ENCODE results near the gene REELD1. TPM values are rescaled to one million over a fixed set of nuclear protein-coding genes. Genes with fewer than 3 reads are reported as not detected.

REELD1 gene
- total and polyA plus RNA-seq, 2 of the 4 experiments (the other 2 are of a cell fraction), result not detected

- H3K9ac ChIP-seq (ENCODE audit: low read depth, low read length), result no peak overlapping the region
- no peak overlapping the region for H2BK20ac ChIP-seq (ENCODE audit: low read depth, low read length)
- TF ChIP-seq POLR2A (IDR thresholded peaks at IDR 0.05; ENCODE audit: low read depth, low read length) (no peak), RCOR1 (IDR thresholded peaks at IDR 0.05; ENCODE audit: insufficient replicate concordance, low read length) (no peak), ELK1 (IDR thresholded peaks at IDR 0.05; ENCODE audit: borderline replicate concordance, low read depth, low read length) (no peak), FOS (IDR thresholded peaks at IDR 0.05; ENCODE audit: low read depth, low read length) (no peak), RAD21 (IDR thresholded peaks at IDR 0.05; ENCODE audit: low read length) (no peak), CEBPB (IDR thresholded peaks at IDR 0.05; ENCODE audit: low read depth, low read length) (no peak), CTCF (conservative IDR thresholded peaks at IDR 0.05; ENCODE audit: low read depth, low read length) (no peak), CHD1 (IDR thresholded peaks at IDR 0.05; ENCODE audit: low read depth, low read length) (no peak), NFE2L2 (IDR thresholded peaks at IDR 0.05; ENCODE audit: low read depth, low read length) (no peak), USF2 (IDR thresholded peaks at IDR 0.05; ENCODE audit: low read depth, low read length) (no peak), MAZ (IDR thresholded peaks at IDR 0.05; ENCODE audit: borderline replicate concordance, low read depth, low read length) (no peak), MAFK (IDR thresholded peaks at IDR 0.05; ENCODE audit: low read depth, low read length) (no peak), MXI1 (IDR thresholded peaks at IDR 0.05; ENCODE audit: borderline replicate concordance, low read depth, low read length) (no peak), SMC3 (IDR thresholded peaks at IDR 0.05; ENCODE audit: low read depth, low read length) (no peak), BHLHE40 (IDR thresholded peaks at IDR 0.05; ENCODE audit: low read depth, low read length) (no peak), RFX5 (IDR thresholded peaks at IDR 0.05; ENCODE audit: low read depth, low read length) (no peak)
- H2BK15ac ChIP-seq (ENCODE audit: low read depth, low read length), result no peak overlapping the region
- H2AK5ac ChIP-seq (ENCODE audit: low read depth, low read length), result no peak overlapping the region
- H3K9me1 ChIP-seq (ENCODE audit: insufficient read depth, low read length), result peaks cover 4% of the 10 kb centered on the region; the same call in 1 of the 2 replicates
- H3K9me3 ChIP-seq (ENCODE audit: control insufficient read depth, insufficient read depth, low read length), result no peaks in the 10 kb centered on the region
- H2AK9ac ChIP-seq (replicated peaks; ENCODE audit: low read depth, low read length, poor library complexity), result no peak overlapping the region
- intact Hi-C loops (cut with micrococcal nuclease), result loop anchor here (5.0 to 10.0 kb wide), 2 partner anchors 243 to 975 kb away; partner anchors contain the start of gene ZNF827
- H3K27me3 ChIP-seq (ENCODE audit: control insufficient read depth, insufficient read depth, low read length), result no peaks in the 10 kb centered on the region
- no peak overlapping the region for H2BK5ac ChIP-seq (ENCODE audit: low read depth, low read length, poor library complexity, severe bottlenecking)
- no CpG with 5 or more reads among the region's 7 CpGs for WGBS, 2 experiments (ENCODE audit: extremely low coverage in 2 of 2, insufficient read length in 1 of 2)
- no peak overlapping the region for H3K4ac ChIP-seq (ENCODE audit: low read depth, low read length)
- no peak overlapping the region for H3K4me3 ChIP-seq (ENCODE audit: insufficient read depth, low read depth, low read length)
- in situ Hi-C loops (cut with MboI; ENCODE audit: low sequenced_read_pairs), result no loop called here
- 0 out of 2 replicates have a peak overlapping the region, but pooled peaks have one; percentile 35 for H3K4me2 ChIP-seq (ENCODE audit: low read depth, low read length)
- ChIA-PET POLR2A (ENCODE audit: unreplicated experiment) (no interaction called here), CTCF (no interaction called here)
- no peak overlapping the region for H3K27ac ChIP-seq (ENCODE audit: insufficient read depth, low read length)
- peaks cover 6% of the 10 kb centered on the region for H3K36me3 ChIP-seq (ENCODE audit: control insufficient read depth, insufficient read depth, low read length)
- H4K20me1 ChIP-seq (ENCODE audit: insufficient read depth, low read length), result peaks cover 5% of the 10 kb centered on the region; the same call in 1 of the 2 replicates
- H3K23ac ChIP-seq (ENCODE audit: low read depth, low read length), result no peak overlapping the region
- no peak overlapping the region for H4K5ac ChIP-seq (ENCODE audit: low read depth, low read length)
- no peak overlapping the region for H2AFZ ChIP-seq (replicated peaks; ENCODE audit: low read length, poor library complexity)
- dilution Hi-C loops (cut with HindIII; ENCODE audit: low sequenced_read_pairs, unreplicated experiment), result no loop called here
- DNase-seq (no peak), ATAC-seq (ENCODE audit: low read depth) (no peak)
- H4K91ac ChIP-seq (ENCODE audit: insufficient read depth, low read depth, low read length), result no peak overlapping the region
- H3K79me1 ChIP-seq (ENCODE audit: low read depth in 1 of 2, low read length in 2 of 2), result peaks cover 28 to 34% of the 10 kb centered on the region in 2 experiments
- no peak overlapping the region for H3K18ac ChIP-seq (ENCODE audit: low read depth, low read length)
- no peak overlapping the region for H2BK120ac ChIP-seq (ENCODE audit: low read depth, low read length)
- BruUV-seq (replicated peaks), result no TSS peak
- H3K14ac ChIP-seq (replicated peaks; ENCODE audit: low read depth, low read length), result no peak overlapping the region
- H4K8ac ChIP-seq (ENCODE audit: low read depth in 2 of 2, low read length in 2 of 2), result no peak overlapping the region
- no peak overlapping the region for H3K56ac ChIP-seq (ENCODE audit: extremely low read depth, insufficient read depth, low read length)
- H3K4me1 ChIP-seq (ENCODE audit: control insufficient read depth, insufficient read depth, low read length), result peaks cover 3% of the 10 kb centered on the region; the same call in 1 of the 2 replicates
Measured at GRCh38 chr4:146179784-146180370, 34.5 kb upstream of the REELD1 start.

Measured in IMR-90 (cell line).